Measurements from ENCODE around the gene UPF2.

Gene UPF2

DNA sequence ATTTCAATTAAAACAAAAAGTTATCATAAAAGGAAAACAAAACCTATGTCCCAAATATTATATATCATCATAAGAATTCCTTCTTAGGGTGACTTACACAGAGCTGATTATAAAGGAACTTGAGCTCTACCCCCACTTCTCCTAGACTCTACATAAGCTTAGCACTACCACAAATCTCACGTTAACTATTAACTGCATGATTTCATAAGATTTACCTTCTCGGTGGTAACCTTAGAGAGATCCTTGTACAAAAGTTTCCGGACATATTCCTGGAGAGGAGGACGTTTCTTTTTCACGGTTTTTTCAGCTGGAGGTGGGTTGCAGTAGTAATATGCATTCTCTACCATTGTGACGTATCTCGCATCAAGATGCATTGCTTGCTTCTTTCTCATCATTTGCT is 83.7 kb downstream of the UPF2 start:
- DNase-seq (ENCODE audit: low read depth), result no peak

DNA sequence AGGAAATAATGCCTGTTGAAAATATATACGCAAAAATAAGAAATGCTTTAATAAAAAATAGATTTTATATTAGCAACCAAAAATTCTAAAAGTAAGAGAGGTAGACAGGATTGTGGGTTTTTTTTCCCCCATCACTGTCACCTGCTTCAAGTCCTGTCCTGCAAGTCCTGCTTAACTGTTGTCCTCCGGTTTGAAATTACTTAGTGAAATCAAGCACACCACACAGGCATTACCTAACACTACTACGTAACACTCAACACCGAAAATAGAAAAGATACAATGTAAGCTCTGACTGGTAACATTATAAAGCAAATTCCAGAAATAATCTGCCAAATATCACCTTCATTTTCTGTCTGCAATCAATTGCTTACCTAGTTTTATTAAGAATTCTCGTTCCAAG is 90.9 kb downstream of the UPF2 start:
- no peak for DNase-seq (ENCODE audit: low read depth)

DNA sequence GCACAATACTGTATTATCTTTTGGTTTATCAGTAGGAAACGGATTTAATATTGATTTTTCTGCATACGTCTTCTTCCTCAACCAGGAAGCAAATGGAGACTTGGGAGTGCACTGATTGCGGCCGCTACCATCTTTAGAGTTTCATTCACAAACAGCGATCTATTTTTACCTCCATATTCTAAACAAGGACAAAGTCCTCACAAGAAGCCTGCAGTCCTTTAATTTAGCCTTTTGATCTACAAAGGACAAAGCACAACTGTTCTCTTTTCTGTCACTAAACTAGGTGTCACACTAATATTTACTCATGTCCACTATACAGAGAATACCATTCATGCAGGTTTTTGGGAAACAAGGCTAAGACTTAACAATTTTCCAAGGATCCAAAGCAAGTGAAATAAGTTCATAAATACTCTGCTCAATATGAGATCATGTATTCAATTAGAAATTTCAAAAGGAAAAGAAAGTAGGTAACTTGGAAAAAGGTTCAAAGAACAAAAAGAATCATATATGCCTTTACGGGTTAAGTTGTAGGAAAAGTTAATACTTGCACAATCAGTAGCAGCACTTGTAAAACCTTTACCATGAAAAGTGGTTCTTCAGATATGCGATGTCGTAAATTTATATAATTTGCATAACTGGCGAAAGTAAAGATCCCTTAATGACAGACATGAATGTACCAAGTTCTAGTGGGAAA is 92.1 kb downstream of the UPF2 start:
- DNase-seq (ENCODE audit: low read depth), result no peak

GRCh38 chr10:11949152-11949551 is 93.5 kb downstream of the UPF2 start:
- no peak for DNase-seq (ENCODE audit: low read depth)

DNA sequence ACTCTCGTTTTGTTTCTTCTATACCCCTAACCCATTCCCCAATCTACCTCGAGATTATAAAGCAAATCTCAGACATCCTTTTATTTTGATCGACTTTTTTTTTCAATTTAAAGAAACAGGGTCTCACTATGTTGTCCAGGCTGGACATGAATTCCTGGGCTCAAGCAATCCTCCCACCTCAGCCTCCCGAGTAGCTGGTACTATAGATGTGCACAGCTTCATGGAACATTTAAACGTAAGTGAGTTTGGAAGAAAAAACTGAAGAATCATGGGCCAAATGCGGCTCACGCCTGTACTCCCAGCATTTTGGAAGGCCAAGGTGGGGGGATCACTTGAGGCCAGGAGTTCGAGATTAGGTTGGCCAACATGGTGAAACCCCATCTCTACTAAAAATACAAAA is 96.0 kb downstream of the UPF2 start:
- DNase-seq (ENCODE audit: low read depth), result no peak

GRCh38 chr10:11936389-11937152 is 106.0 kb downstream of the UPF2 start:
- no peak for DNase-seq (ENCODE audit: low read depth)

- DNase-seq (ENCODE audit: low read depth), result no peak
Measured at GRCh38 chr10:11934262-11934661, 108.3 kb downstream of the UPF2 start.

GRCh38 chr10:11933577-11934223 is 108.9 kb downstream of the UPF2 start:
- no peak for DNase-seq (ENCODE audit: low read depth)

DNA sequence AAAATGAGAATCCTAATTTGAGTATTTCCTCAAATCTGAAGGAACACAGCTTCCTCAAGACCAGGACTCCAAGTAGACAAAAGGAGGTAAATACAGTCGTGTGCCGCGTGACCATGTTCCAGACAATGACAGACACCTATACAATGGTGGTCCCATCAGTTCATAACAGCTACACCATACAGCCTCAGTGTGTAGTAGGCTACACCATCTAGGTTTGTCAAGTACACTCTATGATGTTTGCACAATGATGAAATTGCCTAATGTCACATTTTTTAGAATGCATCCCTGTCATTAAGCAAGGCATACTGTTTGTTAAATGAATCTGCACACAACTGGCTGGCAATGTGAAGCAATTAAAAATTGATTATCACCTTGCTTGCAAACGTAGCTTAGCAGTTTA is 111.6 kb downstream of the UPF2 start:
- no peak for DNase-seq (ENCODE audit: low read depth)

DNA sequence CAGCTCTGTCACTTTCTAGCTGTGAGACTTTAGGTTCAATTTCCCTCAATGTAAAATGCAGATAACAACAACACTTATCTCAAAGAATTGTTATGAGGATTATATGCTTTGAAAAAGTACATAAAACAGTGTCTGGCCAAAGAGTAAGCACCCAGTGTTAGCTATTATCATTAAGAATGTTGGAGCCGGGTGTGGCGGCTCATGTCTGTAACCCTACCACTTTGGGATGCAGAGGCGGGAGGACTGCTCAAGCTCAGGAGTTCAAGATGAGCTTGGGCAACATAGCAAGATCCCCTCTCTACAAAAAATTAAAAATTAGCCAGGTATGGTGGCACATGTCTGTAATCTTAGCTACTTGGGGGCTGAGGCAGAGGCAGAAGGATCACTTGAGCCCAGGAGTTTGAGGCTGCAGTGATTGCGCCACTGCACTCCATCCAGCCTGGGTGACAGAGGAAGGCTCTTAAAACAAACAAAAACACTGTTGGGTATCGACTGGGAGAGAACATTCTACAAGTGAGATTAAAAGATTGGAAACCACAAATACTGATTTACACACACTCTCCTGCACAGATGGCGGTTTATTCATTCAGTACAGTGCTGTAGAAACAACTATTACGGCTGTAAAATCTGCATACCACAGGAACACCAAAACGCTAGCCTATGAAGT is 112.2 kb downstream of the UPF2 start:
- no peak for DNase-seq (ENCODE audit: low read depth)

DNA sequence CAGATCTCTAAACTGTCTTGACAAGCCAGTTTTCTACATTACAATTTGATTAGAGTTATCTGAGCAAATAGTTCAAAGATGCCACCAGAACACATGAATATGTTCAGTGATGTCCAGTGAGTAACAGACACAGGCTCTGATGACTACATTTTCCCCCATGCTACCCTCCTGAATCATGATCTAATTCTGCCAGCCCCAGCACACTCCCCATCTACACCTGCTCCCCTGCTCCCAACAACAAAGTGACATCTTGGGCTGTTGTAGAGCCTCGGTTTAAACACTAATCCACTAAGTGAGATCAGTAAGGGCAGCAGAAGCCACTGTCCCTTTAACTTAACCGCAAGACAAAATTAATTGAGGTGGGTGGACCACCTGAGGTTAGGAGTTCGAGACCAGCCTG is 114.9 kb downstream of the UPF2 start:
- DNase-seq (ENCODE audit: low read depth), result no peak

- DNase-seq (ENCODE audit: low read depth), result no peak
Measured at GRCh38 chr10:11921800-11922392, 120.7 kb downstream of the UPF2 start.

DNA sequence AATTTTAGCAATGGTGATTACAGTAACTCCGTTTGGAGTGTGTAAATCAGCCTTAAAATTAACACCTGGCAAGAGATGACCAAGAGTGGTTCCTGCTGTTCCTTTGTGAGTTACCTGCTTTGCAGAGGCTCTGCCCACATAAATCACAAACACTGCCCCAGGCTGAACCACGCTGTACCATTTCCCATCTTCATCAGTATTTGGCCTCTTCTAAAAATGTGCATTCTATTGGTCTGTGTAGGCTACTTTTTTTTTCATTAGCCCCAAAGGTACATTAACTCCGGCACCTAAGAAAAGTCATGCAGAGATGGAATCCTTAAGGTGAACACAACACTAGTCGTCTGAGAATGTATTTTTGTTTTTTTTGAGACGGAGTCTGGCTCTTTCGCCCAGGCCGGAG is 123.3 kb downstream of the UPF2 start:
- no peak for DNase-seq (ENCODE audit: low read depth)

GRCh38 chr10:11918384-11918783 is 124.2 kb downstream of the UPF2 start:
- no peak for DNase-seq (ENCODE audit: low read depth)

DNA sequence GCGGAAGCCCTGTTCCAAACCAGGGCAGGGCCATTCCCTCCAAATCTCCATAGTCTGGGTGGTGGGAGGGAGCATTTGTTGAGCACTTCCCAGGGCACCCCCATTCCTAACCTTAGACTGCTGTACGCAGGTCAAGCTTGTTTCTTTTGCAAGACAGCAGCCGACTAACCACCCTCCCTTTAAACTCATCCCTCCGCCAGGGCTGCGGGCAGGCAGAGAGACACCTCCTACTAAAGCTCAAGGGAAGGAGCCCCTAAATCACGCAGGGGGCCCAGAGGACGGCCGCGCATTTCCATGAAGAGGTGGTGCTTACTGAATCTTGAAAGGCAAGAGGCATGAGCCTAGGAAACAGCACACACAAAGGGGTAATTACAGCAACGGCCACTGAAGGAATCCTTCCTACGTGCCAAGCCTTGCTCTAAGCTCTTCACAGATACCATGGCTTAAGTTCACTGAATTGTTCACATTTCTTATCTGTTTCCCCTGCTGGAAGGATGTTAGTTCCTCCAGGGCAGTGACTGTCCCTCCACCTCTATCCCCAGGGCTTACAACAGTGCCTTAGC is 129.4 kb downstream of the UPF2 start:
- no peak for DNase-seq (ENCODE audit: low read depth)

- DNase-seq (ENCODE audit: low read depth), result no peak
Measured at GRCh38 chr10:11910102-11910501, 132.5 kb downstream of the UPF2 start.

DNA sequence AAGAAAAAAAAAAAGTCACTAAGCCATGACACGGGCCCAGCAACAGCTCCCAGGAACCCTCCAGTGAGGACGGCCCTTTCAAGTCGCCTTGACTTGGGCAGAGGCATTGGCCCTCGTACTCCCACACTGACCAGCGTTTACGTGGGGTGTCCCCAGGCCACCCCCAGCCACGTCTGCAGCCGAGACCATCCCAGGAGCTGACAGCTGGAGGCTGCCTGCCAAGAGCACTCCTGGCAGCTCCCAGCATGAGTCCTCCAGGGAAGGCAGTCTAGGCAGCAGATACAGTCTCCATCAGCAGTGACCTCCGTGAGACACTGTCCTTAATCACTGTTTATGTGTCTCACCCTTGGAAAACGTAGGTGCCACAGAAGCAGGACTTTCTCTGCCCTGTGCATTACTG is 133.0 kb downstream of the UPF2 start:
- DNase-seq (ENCODE audit: low read depth), result no peak

- no peak for DNase-seq (ENCODE audit: low read depth)
Measured at GRCh38 chr10:11908991-11909390, 133.6 kb downstream of the UPF2 start.

GRCh38 chr10:11908536-11908935 is 134.1 kb downstream of the UPF2 start:
- no peak for DNase-seq (ENCODE audit: low read depth)

DNA sequence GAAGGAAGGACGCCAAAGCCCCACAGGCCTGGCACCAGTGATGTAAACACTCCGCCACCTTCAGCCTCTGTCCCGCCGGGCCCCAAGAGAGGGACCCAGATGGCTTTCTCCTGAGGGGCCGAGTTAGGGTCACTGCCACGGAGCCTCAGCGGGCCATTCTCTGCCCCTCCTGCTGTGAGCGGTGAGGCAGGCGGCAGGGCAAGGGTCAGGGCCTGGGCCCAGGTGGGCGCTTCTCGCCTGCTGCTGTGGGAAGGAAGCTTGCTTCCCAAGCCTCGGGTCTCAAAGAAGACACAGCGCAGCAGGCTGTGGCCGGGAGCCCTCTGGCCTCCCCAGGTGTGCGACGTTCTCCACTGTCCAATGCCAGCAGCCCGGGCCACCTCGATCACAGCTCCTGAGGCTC is 134.7 kb downstream of the UPF2 start:
- DNase-seq (ENCODE audit: low read depth), result no peak

GRCh38 chr10:11906714-11907113 is 135.9 kb downstream of the UPF2 start:
- DNase-seq (ENCODE audit: low read depth), result no peak

- DNase-seq (ENCODE audit: low read depth), result no peak
Measured at GRCh38 chr10:11902646-11903045, 140.0 kb downstream of the UPF2 start.

Data from activated T-cell treated with anti-CD3 and anti-CD28 coated beads for 24 hours (primary cell).